ENCODE data around the gene ADARB2. TPM values are rescaled to one million over a fixed set of nuclear protein-coding genes. Genes with fewer than 3 reads are reported as not detected.

Gene ADARB2
- total and polyA plus RNA-seq, 2 experiments from 2014 or later = 0.13 to 0.48 TPM

- no peak for DNase-seq (ENCODE audit: low spot score)
- 67% methylated on average over 19 of the region's 19 CpGs for WGBS (ENCODE audit: low lambda C conversion rate, missing lambda C conversion rate)
- Histone ChIP-seq H3K4me1 (ENCODE audit: insufficient read depth) (no peaks in the 10 kb centered on the region), H3K9me3 (ENCODE audit: low read depth) (no peaks in the 10 kb centered on the region), H2AFZ (no peak overlapping the region), H3K4me2 (no peak overlapping the region), H3K79me2 (no peaks in the 10 kb centered on the region), H3K27ac (no peak overlapping the region), H3K36me3 (replicated peaks; ENCODE audit: insufficient read depth, low read depth) (no peaks in the 10 kb centered on the region), H4K20me1 (ENCODE audit: insufficient read depth, poor library complexity, severe bottlenecking) (no peaks in the 10 kb centered on the region), H3K9me2 (replicated peaks; ENCODE audit: insufficient read depth) (no peaks in the 10 kb centered on the region), H3K27me3 (no peaks in the 10 kb centered on the region), H3K4me3 (no peak overlapping the region)
- TF ChIP-seq CTCF (IDR thresholded peaks at IDR 0.05; ENCODE audit: poor library complexity) = no peak
- TF ChIP-seq EZH2phosphoT487 (IDR thresholded peaks at IDR 0.05; ENCODE audit: low read depth, severe bottlenecking, unreplicated experiment) = no peak
- TF ChIP-seq EZH2 (IDR thresholded peaks at IDR 0.05; ENCODE audit: borderline replicate concordance) = no peak
These were observed 17.3 kb upstream of the ADARB2 start for GRCh38 chr10:1754506-1755153.

- Histone ChIP-seq H3K36me3 (replicated peaks; ENCODE audit: insufficient read depth, low read depth) (no peaks in the 10 kb centered on the region), H3K27ac (no peak overlapping the region), H2AFZ (no peak overlapping the region), H3K79me2 (no peaks in the 10 kb centered on the region), H3K4me1 (ENCODE audit: insufficient read depth) (no peaks in the 10 kb centered on the region), H3K9me2 (replicated peaks; ENCODE audit: insufficient read depth) (no peaks in the 10 kb centered on the region), H3K4me2 (no peak overlapping the region), H3K9me3 (ENCODE audit: low read depth) (no peaks in the 10 kb centered on the region), H4K20me1 (ENCODE audit: insufficient read depth, poor library complexity, severe bottlenecking) (no peaks in the 10 kb centered on the region), H3K4me3 (no peak overlapping the region), H3K27me3 (no peaks in the 10 kb centered on the region)
- TF ChIP-seq EZH2phosphoT487 (IDR thresholded peaks at IDR 0.05; ENCODE audit: low read depth, severe bottlenecking, unreplicated experiment) (no peak), CTCF (IDR thresholded peaks at IDR 0.05; ENCODE audit: poor library complexity) (no peak), EZH2 (IDR thresholded peaks at IDR 0.05; ENCODE audit: borderline replicate concordance) (no peak)
- no peak for DNase-seq (ENCODE audit: low spot score)
These were observed 14.8 kb upstream of the ADARB2 start for GRCh38 chr10:1752153-1752552.

GRCh38 chr10:1747590-1748157 is 10.3 kb upstream of the ADARB2 start:
- Histone ChIP-seq H3K79me2 (no peaks in the 10 kb centered on the region), H3K4me2 (no peak overlapping the region), H3K36me3 (replicated peaks; ENCODE audit: insufficient read depth, low read depth) (no peaks in the 10 kb centered on the region), H4K20me1 (ENCODE audit: insufficient read depth, poor library complexity, severe bottlenecking) (no peaks in the 10 kb centered on the region), H3K27ac (no peak overlapping the region), H2AFZ (no peak overlapping the region), H3K4me3 (no peak overlapping the region), H3K27me3 (peaks cover 4% of the 10 kb centered on the region), H3K4me1 (ENCODE audit: insufficient read depth) (no peaks in the 10 kb centered on the region), H3K9me2 (replicated peaks; ENCODE audit: insufficient read depth) (no peaks in the 10 kb centered on the region), H3K9me3 (ENCODE audit: low read depth) (no peaks in the 10 kb centered on the region)
- 83% methylated on average over 5 of the region's 5 CpGs for WGBS (ENCODE audit: low lambda C conversion rate, missing lambda C conversion rate)
- TF ChIP-seq EZH2phosphoT487 (IDR thresholded peaks at IDR 0.05; ENCODE audit: low read depth, severe bottlenecking, unreplicated experiment) (no peak), CTCF (IDR thresholded peaks at IDR 0.05; ENCODE audit: poor library complexity) (no peak), EZH2 (IDR thresholded peaks at IDR 0.05; ENCODE audit: borderline replicate concordance) (no peak)
- no peak for DNase-seq (ENCODE audit: low spot score)

All from hepatocyte (in vitro differentiated cells).